Kidney epithelial cell (primary cell): ENCODE data around the gene LYST. TPM values are rescaled to one million over a fixed set of nuclear protein-coding genes. Genes with fewer than 3 reads are reported as not detected.

ENCODE experiments used
- DNase-seq: peaks from one replicate; pipeline ENCODE4 v3.0.0-alpha.2; 2010; ENCODE audit warnings: low read depth
- H3K27me3 ChIP-seq: 2 replicates; pipeline ENCODE4 v1.6.0; 2011; ENCODE audit warnings: low read length; ENCODE audit not compliant: control insufficient read depth, insufficient read depth
- H3K36me3 ChIP-seq: 2 replicates; pipeline ENCODE4 v1.5.1; 2011; ENCODE audit warnings: low read length; ENCODE audit not compliant: control insufficient read depth, insufficient read depth
- H3K4me3 ChIP-seq: 2 replicates; pipeline ENCODE4 v1.5.1; 2011; ENCODE audit warnings: low read depth, mild to moderate bottlenecking, control low read depth, low read length
- total RNA-seq: library from RNA; depleted of rRNA; stranded (reverse); fragments of >200 nt; gene quantifications from 2 replicates; pipeline ENCODE4 v1.2.3, GENCODE V29; 2015
- TF ChIP-seq, protein P1 (sequence below): IDR thresholded peaks from 2 replicates; pipeline ENCODE4 v1.5.1; 2011; ENCODE audit warnings: mild to moderate bottlenecking, moderate library complexity, low read length, control low read depth, inconsistent platforms; ENCODE audit not compliant: insufficient read depth, poor library complexity, severe bottlenecking

The LYST gene
- total RNA-seq, 1 donor from 2014 or later: 12.7 TPM

DNA sequence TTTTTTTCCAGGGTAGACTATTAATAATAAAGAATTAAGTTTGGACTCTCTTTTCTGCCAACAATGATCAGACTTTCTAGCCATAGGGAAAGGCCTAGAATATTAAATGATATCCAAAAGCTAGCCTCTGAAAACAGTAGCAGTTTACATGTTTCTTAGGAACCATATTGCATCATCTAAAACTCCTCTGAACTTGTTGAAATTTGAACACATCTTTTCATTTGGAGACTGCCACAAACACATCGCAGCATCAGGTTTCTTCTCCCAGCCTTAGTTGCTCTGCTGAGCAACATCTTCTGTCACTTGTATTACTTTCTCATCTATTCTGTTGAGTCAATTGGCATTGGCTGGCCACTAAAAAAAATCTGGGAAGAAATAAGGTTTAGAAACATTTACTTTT, 153.9 kb downstream of the LYST start:
- Histone ChIP-seq H3K4me3 (no peak overlapping the region), H3K27me3 (no peaks in the 10 kb centered on the region), H3K36me3 (no peaks in the 10 kb centered on the region)
- no peak for DNase-seq
- TF ChIP-seq, protein P1, sequence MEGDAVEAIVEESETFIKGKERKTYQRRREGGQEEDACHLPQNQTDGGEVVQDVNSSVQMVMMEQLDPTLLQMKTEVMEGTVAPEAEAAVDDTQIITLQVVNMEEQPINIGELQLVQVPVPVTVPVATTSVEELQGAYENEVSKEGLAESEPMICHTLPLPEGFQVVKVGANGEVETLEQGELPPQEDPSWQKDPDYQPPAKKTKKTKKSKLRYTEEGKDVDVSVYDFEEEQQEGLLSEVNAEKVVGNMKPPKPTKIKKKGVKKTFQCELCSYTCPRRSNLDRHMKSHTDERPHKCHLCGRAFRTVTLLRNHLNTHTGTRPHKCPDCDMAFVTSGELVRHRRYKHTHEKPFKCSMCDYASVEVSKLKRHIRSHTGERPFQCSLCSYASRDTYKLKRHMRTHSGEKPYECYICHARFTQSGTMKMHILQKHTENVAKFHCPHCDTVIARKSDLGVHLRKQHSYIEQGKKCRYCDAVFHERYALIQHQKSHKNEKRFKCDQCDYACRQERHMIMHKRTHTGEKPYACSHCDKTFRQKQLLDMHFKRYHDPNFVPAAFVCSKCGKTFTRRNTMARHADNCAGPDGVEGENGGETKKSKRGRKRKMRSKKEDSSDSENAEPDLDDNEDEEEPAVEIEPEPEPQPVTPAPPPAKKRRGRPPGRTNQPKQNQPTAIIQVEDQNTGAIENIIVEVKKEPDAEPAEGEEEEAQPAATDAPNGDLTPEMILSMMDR: no peak

DNA sequence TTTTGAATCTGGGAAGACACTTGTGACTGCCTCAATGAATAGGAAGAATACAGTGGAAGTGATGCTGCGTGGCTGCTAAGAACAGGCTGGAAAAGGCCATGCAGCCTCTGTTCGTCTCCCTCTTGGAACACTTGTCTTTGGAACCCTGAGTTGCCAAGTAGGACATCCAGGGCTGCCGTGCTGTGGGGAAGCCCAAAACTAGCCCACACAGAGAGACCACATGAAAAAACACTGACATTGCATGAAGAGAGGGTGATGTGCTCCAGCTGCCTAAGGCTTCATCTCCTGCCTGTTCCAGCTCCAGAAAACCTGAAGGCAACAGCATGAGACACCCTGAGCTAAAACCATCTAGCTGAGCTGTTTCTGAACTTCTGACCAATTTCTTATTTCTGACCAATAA, 156.0 kb downstream of the LYST start:
- Histone ChIP-seq H3K27me3 (no peaks in the 10 kb centered on the region), H3K36me3 (no peaks in the 10 kb centered on the region), H3K4me3 (no peak overlapping the region)
- TF ChIP-seq, protein P1: no peak
- DNase-seq: no peak

DNA sequence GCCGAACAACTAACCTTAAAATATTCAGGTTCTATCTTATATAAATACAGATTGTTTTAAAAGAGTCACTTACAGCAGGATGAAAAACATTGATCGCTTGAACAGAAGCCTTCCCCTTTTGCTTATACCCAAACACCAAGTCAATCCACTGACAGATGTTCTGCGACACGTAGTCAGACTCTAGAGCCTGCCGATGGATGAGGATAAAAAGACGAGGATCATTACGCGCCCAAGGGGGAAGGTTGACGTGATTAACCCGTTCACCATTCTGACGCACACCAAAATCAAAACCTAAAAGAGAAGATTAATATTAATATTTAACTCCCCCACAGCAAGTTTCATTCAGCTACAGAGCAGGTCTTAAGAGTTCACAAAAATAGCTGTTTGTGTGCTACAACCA, 157.7 kb downstream of the LYST start:
- TF ChIP-seq, protein P1: no peak
- H3K27me3 ChIP-seq: no peaks in the 10 kb centered on the region
- no peak for DNase-seq
- no peak overlapping the region for H3K4me3 ChIP-seq
- no peaks in the 10 kb centered on the region for H3K36me3 ChIP-seq

DNA sequence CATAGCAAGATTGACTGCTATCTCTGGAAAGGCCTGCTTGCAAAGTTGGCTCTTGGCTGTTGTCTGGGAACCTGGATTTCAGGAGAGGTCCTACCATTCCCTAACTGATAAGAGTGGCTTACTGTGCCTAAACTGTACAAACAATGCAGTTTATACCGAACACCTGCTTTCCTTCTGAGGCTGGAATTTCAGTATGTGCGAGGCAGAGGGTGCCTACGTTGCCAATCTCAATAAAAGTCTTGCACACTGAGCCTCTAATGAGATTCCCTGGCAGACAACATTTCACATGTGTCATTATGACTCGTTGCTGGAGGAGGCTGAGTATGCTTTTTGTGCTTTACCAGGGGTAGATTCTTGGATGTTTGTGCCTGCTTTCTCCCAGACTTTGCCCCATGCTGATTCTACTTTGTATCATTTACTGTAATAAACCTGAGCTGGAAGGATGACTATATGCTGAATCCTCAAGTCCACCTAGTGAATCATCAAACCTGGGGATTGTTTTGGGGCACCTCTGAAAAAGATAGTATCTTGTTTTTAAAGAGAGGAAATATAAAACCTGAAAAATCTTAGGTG, 158.2 kb downstream of the LYST start:
- TF ChIP-seq, protein P1: no peak
- peak; percentile 56 for DNase-seq
- Histone ChIP-seq H3K36me3 (no peaks in the 10 kb centered on the region), H3K27me3 (no peaks in the 10 kb centered on the region), H3K4me3 (no peak overlapping the region)

DNA sequence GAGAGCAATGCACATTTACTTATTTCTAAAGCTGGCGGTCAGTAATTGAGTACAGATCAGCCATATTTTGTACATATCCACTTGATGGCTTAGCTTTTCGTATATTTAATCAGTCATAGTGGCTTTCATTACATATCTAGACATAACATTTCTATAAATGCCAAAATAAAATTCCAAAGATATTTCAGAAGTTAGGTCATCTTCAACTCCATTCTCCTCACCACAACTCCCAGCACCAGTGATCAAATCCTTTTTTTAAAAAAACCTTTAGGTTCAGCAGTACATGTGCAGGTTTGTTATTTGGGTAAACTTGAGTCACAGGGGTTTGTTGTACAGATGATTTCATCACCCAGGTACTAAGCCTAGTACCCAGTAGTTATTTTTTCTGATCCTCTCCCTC, 163.2 kb downstream of the LYST start:
- Histone ChIP-seq H3K27me3 (no peaks in the 10 kb centered on the region), H3K4me3 (no peak overlapping the region), H3K36me3 (no peaks in the 10 kb centered on the region)
- no peak for DNase-seq
- TF ChIP-seq, protein P1: no peak

DNA sequence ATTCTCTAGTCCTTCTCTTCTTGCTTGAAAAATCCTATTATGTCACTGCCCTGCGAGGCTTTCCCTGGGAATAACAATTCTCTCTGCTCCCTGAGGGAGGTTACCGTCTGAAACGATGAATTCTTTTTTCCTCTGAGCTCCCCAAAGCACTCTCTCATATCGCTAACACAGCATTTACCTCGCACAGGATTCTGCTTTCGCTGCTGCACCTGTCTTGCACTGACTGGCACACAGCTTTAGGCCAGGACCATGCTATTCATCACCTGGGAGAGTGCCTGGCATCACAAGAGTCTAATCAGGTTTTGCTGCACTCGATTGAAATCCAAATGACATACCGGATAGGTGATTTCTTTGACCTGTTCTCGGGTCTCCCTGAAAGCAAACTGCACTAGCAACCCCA, 164.3 kb downstream of the LYST start:
- H3K4me3 ChIP-seq: no peak overlapping the region
- TF ChIP-seq, protein P1: no peak
- DNase-seq: no peak
- H3K36me3 ChIP-seq: no peaks in the 10 kb centered on the region
- no peaks in the 10 kb centered on the region for H3K27me3 ChIP-seq
